Measurements from ENCODE around the gene PRR22. TPM values are rescaled to one million over a fixed set of nuclear protein-coding genes. Genes with fewer than 3 reads are reported as not detected.
"Not testable (repeated sequence)": the region's sequence is repeated elsewhere in the genome, so short reads cannot be mapped to it uniquely, and the experiment has no call there.

The PRR22 gene
- total RNA-seq, 4 donors from 2014 or later = 1.1 to 10.5 (median 1.6) TPM

DNA sequence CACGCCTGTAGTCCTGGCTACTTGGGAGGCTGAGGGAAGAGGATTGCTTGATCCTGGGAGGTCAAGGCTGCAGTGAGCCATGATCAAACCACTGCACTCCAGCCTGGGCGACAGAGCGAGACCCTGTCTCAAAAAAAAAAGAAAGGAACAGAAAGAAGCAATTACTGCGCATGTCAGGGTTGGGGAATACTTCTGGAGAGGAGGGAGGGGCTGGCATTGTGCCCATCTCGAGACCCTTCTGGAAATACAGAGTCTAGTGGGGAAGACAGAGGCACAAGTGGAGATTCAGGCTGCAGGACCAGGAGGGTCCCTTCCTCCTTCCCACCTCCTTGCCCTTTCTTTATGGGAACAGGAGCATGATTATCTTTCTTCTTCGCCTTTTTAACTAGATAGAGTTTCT is 30.8 kb downstream of the PRR22 start:
- Histone ChIP-seq H3K27me3 (peaks cover 6% of the 10 kb centered on the region), H3K4me3 (no peak overlapping the region), H3K27ac (no peak overlapping the region), H3K4me1 (no peaks in the 10 kb centered on the region), H3K9me3 (no peaks in the 10 kb centered on the region), H3K36me3 (no peaks in the 10 kb centered on the region)
- intact Hi-C loops (cut with DNase I; ENCODE audit: low total_unique reads) = no loop called here
- no peak for DNase-seq
- TF ChIP-seq, protein P1, sequence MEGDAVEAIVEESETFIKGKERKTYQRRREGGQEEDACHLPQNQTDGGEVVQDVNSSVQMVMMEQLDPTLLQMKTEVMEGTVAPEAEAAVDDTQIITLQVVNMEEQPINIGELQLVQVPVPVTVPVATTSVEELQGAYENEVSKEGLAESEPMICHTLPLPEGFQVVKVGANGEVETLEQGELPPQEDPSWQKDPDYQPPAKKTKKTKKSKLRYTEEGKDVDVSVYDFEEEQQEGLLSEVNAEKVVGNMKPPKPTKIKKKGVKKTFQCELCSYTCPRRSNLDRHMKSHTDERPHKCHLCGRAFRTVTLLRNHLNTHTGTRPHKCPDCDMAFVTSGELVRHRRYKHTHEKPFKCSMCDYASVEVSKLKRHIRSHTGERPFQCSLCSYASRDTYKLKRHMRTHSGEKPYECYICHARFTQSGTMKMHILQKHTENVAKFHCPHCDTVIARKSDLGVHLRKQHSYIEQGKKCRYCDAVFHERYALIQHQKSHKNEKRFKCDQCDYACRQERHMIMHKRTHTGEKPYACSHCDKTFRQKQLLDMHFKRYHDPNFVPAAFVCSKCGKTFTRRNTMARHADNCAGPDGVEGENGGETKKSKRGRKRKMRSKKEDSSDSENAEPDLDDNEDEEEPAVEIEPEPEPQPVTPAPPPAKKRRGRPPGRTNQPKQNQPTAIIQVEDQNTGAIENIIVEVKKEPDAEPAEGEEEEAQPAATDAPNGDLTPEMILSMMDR (IDR thresholded peaks at IDR 0.05) = no peak
- in situ Hi-C loops (cut with MboI; ENCODE audit: low pct_ligation_motif_present in 1 of 4, low pct_unique_long_range_greater_than_20kb in 1 of 4, low sequenced_read_pairs in 3 of 4) = no loop called here
- 60 to 64% methylated on average over 5 to 6 of the region's 6 CpGs for WGBS, 2 donors (ENCODE audit: low coverage in 1 of 2)

DNA sequence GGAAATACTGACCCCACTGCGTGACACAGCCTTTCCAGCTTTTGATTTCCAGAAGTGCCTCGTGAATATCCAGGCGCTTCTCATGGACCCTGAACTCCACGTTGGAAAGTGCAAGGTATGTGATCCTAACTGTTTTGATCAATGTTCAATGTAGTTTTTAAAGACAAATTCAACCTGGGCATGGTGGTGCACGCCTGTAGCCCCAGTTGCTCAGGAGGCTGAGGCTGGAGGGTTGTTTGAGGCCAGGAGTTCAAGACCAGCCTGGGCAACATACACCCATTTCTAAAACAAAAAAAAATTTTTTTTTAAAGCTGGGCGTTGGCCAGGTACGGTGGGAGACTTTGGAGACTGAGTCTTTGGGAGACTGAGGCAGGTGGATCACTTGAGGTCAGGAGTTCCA is 32.8 kb downstream of the PRR22 start:
- H3K27ac ChIP-seq = no peak overlapping the region
- H3K4me1 ChIP-seq = no peaks in the 10 kb centered on the region
- H3K36me3 ChIP-seq = no peaks in the 10 kb centered on the region
- no peak for DNase-seq
- no peak overlapping the region for H3K4me3 ChIP-seq
- H3K9me3 ChIP-seq = no peaks in the 10 kb centered on the region
- intact Hi-C loops (cut with DNase I; ENCODE audit: low total_unique reads) = no loop called here
- in situ Hi-C loops (cut with MboI; ENCODE audit: low pct_ligation_motif_present in 1 of 4, low pct_unique_long_range_greater_than_20kb in 1 of 4, low sequenced_read_pairs in 3 of 4) = no loop called here
- H3K27me3 ChIP-seq = peaks cover 6% of the 10 kb centered on the region
- TF ChIP-seq, protein P1 (IDR thresholded peaks at IDR 0.05) = no peak
- TF ChIP-seq EP300 (IDR thresholded peaks at IDR 0.05; ENCODE audit: low read depth) (no peak), POLR2AphosphoS5 (IDR thresholded peaks at IDR 0.05) (no peak), POLR2A (IDR thresholded peaks at IDR 0.05) (no peak)
- 71% methylated on average over 7 of the region's 7 CpGs; no CpG with 5 or more reads in 1 of the 2 donors for WGBS, 2 donors (ENCODE audit: low coverage in 1 of 2)

DNA sequence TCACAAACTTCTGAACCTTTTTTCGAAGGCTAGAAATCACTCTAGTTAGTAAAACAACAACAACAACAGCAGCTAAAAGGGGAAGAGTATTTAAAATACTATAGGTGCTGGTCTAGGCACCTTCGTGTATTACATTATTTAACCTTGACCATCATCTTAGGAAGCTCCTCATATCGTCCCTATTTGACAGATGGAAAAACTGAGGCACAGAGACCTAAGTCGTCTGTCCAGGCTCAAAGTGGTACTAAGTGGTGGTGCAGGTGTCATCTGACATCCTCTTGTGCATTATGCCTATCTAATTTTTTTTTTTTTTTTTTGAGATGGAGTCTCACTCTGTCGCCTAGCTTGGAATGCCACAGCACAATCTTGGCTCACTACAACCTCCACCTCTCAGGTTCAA is 35.0 kb downstream of the PRR22 start:
- in situ Hi-C loops (cut with MboI; ENCODE audit: low pct_ligation_motif_present in 1 of 4, low pct_unique_long_range_greater_than_20kb in 1 of 4, low sequenced_read_pairs in 3 of 4) = no loop called here
- DNase-seq = no peak
- intact Hi-C loops (cut with DNase I; ENCODE audit: low total_unique reads) = no loop called here
- Histone ChIP-seq H3K9me3 (no peaks in the 10 kb centered on the region), H3K27me3 (peaks cover 10% of the 10 kb centered on the region), H3K27ac (no peak overlapping the region), H3K4me3 (no peak overlapping the region), H3K36me3 (no peaks in the 10 kb centered on the region), H3K4me1 (no peaks in the 10 kb centered on the region)
- TF ChIP-seq, protein P1 (IDR thresholded peaks at IDR 0.05) = no peak
- TF ChIP-seq POLR2AphosphoS5 (IDR thresholded peaks at IDR 0.05) = no peak
- no peak for TF ChIP-seq POLR2A (IDR thresholded peaks at IDR 0.05)
- TF ChIP-seq EP300 (IDR thresholded peaks at IDR 0.05; ENCODE audit: low read depth) = no peak
- WGBS, 2 donors (ENCODE audit: low coverage in 1 of 2) = 67 to 82% methylated on average over 4 to 5 of the region's 5 CpGs

DNA sequence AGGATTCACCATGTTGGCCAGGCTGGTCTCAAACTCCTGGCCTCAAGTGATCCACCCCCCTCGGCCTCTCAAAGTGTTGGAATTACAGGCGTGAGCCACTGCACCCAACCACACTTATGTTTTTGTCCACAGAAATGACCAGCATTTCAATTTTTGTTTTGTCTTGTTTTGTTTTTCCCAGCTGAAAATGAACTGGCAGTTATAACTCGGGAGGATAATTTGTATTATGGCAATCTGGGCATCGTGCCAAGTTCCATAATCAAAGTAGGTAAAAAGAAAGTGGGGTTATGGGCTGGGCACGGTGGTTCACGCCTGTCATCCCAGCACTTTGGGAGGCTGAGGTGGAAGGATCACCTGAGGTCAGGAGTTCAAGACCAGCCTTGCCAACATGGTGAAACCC is 35.6 kb downstream of the PRR22 start:
- H3K4me1 ChIP-seq; in situ Hi-C loops (cut with MboI; ENCODE audit: low pct_ligation_motif_present in 1 of 4, low pct_unique_long_range_greater_than_20kb in 1 of 4, low sequenced_read_pairs in 3 of 4); H3K27ac ChIP-seq; H3K27me3 ChIP-seq; DNase-seq; H3K36me3 ChIP-seq; H3K9me3 ChIP-seq; intact Hi-C loops (cut with DNase I; ENCODE audit: low total_unique reads); H3K4me3 ChIP-seq: not testable (repeated sequence)
- WGBS, 2 donors (ENCODE audit: low coverage in 1 of 2) = 32 to 34% methylated on average over 6 of the region's 6 CpGs

DNA sequence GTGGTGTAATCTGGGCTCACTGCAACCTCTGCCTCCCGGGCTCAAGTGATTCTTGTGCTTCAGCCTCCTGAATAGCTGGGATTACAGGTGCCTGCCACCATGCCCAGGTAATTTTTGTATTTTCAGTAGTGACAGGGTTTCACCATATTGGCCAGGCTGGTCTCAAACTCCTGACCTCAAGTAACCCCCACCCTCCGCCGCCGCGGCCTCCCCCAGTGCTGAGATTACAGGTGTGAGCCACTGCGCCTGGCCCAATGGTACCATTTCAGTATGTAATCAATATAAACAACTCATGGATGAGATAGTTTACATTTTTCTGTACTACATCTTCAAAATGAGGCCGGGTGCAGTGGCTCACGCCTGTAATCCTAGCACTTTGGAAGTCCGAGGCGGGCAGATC is 39.5 kb downstream of the PRR22 start:
- H3K9me3 ChIP-seq; H3K27ac ChIP-seq; in situ Hi-C loops (cut with MboI; ENCODE audit: low pct_ligation_motif_present in 1 of 4, low pct_unique_long_range_greater_than_20kb in 1 of 4, low sequenced_read_pairs in 3 of 4); H3K36me3 ChIP-seq; H3K27me3 ChIP-seq; H3K4me3 ChIP-seq; DNase-seq; intact Hi-C loops (cut with DNase I; ENCODE audit: low total_unique reads); H3K4me1 ChIP-seq: not testable (repeated sequence)
- WGBS, 2 donors (ENCODE audit: low coverage in 1 of 2) = 74 to 80% methylated on average over 3 to 9 of the region's 10 CpGs
